Mucosa of gallbladder (tissue), 1 donor: Measurements from ENCODE around the gene BFAR. TPM values are rescaled to one million over a fixed set of nuclear protein-coding genes. Genes with fewer than 3 reads are reported as not detected.
"Not testable (repeated sequence)": the region's sequence is repeated elsewhere in the genome, so short reads cannot be mapped to it uniquely, and the experiment has no call there.

Experiments used
- DNase-seq: peaks from one replicate; pipeline ENCODE4 v3.0.0-alpha.2; 2020; ENCODE audit warnings: low spot score
- total RNA-seq: library from RNA; stranded (reverse); gene quantifications from one replicate; pipeline ENCODE4 v1.2.1, GENCODE V29; 2021
- donor health status: DM: no; HTN: no; CAD: no.

BFAR gene
- total RNA-seq, 1 donor from 2014 or later: 62.4 TPM

DNA sequence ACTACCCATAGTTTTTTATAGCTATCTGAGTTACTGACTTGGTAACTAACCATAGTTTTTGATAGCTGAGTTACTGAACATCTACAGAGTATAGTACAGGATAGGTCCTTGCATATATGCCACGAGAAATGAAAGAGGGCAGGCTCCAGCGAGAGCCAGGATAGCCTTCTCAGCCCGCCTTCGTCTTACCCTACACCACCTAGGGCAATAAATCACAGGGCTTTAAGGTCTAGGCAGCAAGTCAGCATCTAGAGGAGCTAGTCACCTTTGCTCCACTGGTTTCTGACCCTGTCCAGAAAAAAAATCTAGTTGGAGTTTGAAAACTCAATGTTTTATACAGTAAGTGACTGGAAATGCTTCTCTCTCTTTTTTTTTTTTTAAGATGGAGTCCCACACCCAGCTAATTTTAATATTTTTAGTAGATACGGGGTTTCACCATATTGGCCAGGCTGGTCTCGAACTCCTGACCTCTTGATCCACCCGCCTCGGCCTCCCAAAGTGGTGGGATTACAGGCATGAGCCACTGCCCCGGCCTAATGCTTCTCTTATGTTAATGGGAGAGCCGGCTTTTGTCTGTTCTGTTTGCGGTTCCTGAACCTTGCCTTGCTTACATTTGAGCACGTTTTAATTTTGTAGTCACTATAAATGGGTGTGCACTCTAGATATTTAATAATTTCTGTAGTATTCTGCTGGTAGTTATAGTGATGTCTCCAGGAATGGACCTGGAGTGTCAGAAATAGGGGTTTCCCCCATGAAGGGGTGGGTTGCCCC lies 2.8 kb downstream of the BFAR start:
- no peak for DNase-seq

DNA sequence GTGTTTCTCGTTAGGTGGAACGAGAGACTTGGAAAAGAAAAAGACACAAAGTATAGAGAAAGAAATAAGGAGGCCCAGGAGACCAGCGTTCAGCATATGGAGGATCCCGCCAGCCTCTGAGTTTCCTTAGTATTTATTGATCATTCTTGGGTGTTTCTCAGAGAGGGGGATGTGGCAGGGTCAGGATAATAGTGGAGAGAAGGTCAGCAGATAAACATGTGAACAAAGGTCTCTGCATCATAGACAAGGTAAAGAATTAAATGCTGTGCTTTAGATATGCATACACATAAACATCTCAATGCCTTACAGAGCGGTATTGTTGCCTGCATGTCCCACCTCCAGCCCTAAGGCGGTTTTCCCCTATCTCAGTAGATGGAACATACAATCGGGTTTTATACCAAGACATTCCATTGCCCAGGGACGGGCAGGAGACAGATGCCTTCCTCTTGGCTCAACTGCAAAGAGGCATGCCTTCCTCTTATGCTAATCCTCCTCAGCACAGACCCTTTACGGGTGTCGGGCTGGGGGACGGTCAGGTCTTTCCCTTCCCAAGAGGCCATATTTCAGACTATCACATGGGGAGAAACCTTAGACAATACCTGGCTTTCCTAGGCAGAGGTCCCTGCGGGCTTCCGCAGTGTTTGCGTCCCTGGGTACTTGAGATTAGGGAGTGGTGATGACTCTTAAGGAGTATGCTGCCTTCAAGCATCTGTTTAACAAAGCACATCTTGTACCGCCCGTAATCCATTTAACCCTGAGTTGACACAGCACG lies 3.6 kb downstream of the BFAR start:
- DNase-seq: peak; percentile 46

DNA sequence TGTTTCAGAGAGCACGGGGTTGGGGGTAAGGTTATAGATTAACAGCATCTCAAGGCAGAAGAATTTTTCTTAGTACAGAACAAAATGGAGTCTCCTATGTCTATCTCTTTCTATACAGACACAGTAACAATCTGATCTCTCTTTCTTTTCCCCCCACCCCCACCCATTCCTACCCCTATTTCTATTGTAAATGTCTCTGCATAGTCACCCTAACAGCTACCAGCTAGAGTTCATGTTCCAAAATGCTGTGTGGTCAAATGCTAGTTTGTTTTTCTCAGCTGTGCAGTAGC lies 4.1 kb downstream of the BFAR start:
- DNase-seq: not testable (repeated sequence)

DNA sequence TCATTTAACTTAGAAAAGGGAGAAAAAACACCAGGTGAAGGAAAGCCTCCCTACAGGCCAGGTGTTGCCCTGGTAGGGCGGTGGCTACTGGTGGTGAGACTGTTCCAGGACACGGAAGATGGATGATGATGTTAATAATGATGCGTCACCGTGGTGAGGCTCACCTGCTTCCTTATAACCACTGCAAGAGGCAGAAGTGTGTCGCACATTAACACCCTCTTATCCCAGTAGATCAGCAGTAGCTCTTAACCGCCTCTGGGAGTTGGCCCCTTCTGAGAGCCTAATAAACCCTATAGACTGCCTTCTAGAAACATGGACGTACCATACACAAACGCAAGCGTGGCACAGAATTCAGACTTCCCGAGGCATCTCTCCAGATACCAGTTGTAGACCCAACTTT lies 7.8 kb downstream of the BFAR start:
- peak; percentile 27 for DNase-seq

DNA sequence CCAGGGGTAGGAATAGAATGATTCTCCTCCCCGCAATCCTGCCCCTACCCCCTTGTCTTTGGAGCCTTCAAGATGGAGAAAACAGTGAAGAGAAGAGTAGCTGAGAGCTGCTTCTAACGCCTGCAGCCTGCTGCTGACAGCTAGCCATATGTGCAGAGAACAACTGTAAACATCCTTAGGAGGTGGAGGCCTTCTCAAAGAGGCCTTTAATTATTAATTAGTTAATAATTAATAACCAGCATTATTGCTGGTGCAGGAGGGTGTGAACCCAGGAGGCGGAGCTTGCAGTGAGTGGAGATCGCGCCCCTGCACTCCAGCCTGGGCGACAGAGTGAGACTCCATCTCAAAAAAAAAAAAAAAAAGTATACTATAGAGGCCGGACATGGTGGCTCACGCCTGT lies 8.5 kb downstream of the BFAR start:
- DNase-seq: peak; percentile 18

DNA sequence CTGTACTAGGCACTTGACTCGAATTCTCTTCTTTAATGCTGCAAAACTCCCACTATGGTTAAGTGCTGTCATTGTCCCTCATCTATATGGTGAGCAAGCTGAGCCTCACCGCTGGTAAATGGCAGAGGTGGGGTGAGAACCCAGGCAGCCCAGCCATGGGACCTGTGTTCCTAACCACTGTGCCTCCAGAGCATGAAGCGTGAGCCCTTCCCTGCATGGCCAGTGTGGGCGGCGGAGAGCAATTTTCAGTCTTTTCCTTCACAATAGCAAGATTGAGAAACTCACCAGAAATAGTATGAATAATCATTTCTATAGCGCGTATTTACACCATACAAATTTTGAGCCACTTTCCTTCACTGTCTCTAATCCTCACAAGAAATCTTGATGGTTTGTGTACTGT lies 9.2 kb downstream of the BFAR start:
- DNase-seq: no peak

DNA sequence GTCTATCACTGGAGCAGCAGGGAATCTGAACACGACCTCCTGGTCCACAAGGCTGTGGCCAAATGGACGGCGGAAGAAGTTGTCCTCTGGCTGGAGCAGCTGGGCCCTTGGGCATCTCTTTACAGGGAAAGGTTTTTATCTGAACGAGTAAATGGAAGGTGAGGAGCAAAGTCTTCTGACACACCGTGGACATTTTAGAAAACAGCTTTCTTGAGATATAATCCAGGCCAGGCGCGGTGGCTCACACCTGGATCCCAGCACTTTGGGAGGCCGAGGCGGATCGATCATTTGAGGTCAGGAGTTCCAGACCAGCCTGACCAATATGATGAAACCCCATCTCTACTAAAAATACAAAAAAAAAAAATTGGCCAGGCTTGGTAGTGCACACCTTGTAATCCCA lies 17.1 kb downstream of the BFAR start:
- no peak for DNase-seq

DNA sequence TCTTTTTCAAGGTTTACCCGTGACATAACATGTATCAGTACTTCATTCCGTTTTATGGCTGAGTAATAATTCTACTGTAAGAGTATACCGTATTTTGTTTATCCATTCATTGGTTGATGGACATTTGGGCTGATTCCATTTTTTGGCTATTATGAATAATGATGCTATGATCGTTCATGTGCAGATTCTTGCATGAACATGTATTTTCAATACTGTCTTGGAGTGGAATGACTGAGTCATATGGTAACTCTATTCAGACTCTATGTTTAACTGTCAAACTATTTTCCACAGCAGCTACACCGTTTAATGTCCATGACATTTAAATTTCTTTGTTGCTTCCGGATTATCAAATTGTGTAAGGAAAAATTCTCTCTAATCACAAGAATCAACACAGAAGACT lies 17.9 kb downstream of the BFAR start:
- DNase-seq: no peak

DNA sequence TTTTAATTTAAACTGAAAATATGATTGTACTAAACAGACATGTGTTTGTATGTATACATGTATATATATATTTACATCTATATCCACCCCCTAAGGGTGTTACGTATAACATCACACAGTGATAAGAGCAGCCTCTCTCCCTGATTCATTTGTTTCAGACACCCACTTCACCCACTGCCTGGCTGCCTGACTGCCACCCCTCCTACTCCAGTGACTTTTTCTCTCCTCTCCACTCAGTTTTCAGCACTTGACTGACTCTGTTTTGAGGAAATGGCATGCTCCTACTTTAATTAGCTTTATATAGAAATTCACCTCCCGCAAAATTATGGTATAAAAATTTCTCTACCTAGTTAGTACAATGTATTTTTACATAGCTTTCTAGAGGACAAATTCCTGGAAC lies 20.0 kb downstream of the BFAR start:
- no peak for DNase-seq

DNA sequence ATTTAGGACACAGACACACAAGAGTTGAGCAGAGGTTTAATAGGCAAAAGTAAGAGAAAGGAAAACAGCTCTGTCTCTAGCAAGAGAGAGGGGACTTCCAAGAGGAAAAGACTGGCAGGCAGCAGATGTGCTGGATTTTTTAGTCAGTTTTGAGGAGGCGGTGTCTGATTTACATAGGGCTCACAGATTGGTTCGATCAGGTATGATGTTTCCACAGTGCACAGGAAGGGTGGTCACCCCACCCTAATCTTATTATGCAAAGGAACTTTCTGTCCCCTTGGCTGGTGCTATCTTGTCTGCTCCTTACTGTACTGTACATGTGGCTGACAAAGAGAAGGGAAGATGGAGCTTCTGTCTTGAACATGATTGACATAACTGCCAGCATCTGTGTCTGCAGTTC lies 25.3 kb downstream of the BFAR start:
- no peak for DNase-seq

DNA sequence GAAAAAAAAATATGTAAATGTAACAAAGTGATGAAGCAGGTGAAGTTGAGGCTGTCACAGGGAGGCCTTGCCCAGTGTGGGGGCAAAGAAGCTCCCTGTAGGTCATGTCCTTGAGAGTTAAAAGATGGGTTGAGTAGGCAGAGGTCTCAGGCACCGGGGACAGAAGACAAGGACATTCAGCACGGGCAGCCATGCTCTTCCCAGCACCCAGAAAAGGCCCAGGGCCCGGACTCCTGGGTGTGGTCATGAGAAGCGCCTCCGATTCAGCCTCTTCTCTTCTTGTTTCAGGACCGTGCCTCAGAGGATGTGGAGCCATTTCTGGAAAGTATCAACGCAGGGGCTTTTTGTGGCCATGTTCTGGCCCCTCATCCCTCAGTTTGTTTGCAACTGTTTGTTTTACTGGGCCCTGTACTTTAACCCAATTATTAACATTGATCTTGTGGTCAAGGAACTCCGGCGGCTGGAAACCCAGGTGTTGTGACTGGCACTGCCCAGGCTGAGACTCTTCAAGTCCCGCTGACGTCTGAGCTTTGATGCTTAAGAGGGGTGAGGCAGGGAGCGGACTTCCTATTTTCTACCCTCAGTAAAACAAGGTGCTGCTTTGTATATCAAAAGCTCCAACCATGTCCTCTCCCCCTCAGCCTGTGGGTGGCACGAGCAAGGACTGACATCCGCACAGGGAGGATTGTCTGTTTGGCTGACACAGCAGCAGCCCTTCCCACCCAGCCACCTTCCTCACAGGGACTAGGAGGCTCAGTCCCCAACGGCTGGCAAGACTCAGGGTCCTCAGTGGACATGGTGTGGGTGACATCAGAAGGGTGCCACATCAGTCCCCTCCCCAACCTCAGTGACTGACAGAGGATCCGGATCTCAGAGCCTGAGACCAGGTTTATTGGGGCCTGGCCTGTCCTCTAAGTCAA lies 34.9 kb downstream of the BFAR start:
- peak; percentile 57 for DNase-seq

DNA sequence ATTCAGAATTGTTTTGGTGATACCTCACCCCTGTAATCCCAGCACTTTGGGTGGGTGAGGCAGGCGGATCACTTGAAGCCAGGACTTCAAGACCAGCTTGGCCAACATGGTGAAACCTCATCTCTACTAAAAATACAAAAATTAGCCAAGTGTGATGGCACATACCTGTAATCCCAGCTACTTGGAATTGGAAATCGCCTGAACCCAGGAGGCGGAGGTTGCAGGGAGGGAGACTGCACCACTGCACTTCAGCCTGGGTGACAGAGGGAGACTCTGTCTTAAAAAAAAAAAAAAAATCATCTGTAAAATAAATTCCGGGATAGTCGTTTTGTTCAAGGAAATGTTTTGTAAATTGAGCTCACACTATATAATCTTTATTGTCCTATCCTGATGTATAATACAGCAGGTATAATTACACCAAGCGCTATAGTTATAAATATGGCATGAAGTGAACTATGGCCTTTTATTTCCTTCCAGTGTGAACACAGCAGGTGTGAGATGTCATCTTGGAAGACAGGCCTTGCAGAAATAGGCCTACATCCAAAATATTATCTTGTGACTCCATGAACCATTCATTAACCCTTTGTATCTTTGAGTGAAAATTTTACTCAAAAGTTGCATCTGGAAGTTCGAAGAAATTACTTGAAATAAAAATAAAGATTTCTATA lies 35.9 kb downstream of the BFAR start:
- no peak for DNase-seq

DNA sequence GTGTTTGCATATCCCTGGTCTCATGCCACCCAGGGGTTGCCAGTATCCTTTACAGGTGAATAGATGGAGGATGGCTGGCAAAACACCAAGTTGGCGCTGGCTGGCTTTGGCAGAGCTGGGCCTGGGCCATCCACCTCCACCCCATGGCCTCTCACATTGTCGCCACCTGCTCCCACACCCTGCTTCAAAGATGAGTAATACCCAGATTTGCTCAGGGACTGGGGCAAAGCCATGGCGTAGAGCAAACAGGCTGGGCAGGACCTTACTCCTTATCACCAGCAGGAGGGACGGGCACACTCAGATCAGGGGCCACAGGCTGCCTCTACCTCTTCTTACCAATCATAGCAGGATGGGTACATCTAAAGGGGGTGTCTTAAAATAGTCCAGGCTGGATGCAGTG lies 37.0 kb downstream of the BFAR start:
- peak; percentile 93 for DNase-seq

DNA sequence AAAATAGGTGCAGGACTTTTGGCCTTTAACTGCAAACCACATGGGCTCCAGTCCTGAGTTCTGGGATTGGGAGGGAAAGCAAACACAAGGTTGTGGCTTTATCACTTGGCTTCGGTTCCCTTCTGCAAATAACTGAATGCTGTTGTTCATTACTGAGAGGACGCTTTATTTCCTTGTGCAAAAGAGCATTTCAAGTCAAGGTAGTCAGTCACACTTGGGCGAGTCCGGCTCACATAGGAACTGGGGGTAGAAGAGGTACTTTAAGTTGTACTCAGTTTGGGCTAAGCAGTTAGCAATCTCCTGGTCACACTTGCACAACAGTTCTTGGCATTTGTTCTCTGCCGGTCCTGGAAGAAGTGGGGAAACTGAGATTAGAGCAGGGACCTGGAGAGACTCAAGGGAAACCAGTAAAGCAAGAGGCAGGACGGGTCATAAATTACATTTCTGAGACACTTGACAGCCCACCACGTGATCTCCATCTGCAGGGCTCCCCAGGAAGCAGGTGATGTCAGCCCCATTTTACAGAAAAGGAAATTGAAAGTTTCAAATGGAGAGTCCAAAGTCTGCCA lies 39.7 kb downstream of the BFAR start:
- peak; percentile 36 for DNase-seq

DNA sequence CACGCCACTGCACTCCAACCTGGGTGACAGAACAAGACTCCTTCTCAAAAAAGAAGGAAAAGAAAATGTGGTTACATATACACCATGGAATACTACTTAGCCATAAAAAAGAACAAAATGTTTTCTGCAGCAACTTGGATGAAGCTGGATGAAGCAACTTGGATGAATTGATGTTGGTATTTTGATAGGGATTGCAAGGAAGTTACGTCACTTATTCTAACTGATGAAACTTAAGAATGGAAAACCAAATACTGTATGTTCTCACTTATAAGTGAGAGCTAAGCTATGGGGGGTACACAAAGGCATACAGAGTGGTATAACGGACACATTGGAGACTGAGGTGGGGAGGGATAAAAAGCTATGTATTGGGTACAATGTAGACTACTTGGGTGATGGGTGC lies 43.9 kb downstream of the BFAR start:
- no peak for DNase-seq

DNA sequence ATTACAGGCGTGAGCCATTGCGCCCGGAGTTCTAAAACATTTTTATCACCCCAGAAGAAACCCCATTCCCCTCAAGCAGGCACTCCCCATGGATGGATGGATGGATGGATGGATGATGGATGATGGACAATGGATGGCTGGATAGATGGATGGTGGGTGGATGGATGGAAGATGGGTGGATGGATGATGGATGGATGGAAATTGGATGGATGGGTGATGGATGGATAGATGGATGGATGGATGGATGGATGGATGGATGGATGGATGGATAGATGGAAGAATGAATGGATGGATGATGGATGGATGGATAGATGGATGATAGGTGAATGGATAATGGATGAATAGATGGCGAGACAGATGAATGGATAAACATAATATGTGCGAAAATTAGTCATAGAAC lies 44.9 kb downstream of the BFAR start:
- no peak for DNase-seq

DNA sequence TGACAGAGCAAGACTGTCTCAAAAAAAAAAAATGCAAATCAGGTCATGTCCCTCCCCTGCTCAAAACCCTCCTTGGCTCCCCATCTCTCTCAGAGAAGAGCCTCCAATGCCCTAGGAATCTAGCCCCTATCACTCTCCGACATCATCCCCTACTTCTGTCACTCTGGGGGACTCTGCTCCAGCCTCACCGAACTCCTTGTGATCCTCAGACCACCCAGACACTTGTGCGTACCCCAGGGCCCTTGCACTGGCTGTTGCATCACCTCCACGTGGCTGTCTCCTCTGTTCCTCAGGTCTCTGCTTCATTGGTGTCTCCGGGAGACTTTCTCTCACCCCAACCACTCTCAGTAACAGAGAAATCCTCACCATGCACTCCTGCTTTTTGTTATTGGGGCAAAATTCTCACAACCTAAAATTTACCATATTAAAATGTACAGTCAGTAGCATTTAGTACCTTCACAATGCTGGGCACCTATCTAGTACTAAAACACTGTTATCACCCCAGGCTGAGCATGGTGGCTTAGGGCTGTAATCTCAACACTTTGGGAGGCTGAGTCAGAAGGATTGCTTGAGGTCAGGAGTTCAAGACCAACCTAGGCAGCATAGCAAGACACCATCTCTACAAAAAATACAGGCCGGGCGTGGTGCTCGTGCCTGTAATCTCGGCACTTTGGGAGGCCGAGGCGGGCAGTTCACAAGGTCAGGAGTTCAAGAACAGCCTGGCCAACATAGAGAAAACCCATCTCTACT lies 46.2 kb downstream of the BFAR start:
- no peak for DNase-seq

DNA sequence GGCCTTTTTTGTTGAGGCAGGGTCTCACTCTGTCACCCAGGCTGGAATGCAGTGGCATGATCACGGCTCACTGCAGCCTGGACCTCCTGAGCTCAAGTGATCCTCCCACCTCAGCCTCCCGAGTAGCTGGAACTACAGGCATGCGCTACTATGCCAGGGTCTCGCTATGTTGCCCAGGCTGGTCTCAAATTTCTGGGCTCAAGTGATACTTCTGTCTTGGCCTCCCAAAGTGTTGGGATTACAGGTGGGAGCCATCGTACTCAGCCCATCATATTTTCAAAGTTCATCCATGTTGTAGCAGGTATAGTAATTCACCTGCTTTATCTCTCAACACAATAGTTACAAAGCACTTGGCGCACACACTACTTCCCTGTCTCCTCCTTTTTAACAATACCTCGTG lies 47.6 kb downstream of the BFAR start:
- DNase-seq: not testable (repeated sequence)

DNA sequence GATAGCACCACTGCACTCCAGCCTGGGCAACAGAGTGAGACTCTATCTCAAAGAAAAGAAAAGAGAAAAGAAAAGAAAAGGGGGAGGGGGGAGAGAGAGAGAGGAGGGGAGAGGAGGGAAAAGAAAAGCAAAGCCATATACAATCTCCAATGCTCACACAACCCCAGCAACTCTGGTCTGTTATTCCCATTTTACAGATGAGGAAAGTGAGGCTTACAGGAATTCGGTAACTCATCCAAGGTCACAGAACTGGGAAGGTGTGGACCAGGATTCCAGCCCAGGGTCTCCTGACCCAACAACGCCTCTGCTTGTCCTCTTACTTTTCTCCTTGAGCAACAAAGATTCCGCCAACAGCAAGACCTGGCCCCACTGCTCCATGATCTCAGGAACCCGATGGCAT lies 48.4 kb downstream of the BFAR start:
- DNase-seq: no peak

DNA sequence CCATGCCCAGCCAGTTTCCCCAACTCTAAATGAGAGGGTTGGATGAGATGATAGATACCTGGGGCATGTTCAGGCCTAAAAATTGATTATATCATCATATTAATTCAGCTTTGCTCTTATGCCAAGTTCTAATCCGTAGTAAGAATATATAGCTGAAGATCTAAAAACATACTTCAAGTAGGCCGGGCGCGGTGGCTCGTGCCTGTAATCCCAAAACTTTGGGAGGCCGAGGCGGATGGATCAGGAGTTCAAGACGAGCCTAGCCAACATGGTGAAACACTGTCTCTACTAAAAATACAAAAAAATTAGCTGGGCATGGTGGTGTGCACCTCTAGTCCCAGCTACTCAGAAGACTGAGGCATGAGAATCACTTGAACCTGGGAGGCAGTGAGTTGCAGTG lies 49.4 kb downstream of the BFAR start:
- DNase-seq: no peak
